ENCODE data around the gene IQCN.

GRCh38 chr19:18282788-18283141 lies 8.5 kb upstream of the IQCN start:
- TF ChIP-seq CTCF (conservative IDR thresholded peaks at IDR 0.05) = no peak
- no peak for TF ChIP-seq ZFX (IDR thresholded peaks at IDR 0.05)

All from C4-2B (cell line).